ENCODE results near the gene EPHB4. TPM values are rescaled to one million over a fixed set of nuclear protein-coding genes. Genes with fewer than 3 reads are reported as not detected.
A peak's percentile ranks its signal among the peaks of the same experiment; 100 is the strongest.

EPHB4 gene
- total RNA-seq, 1 experiment from 2014 or later, result 135 TPM

- peaks cover 6 to 10% of the 10 kb centered on the region in 2 experiments; a peak in 2 of 4 replicates for H3K4me1 Mint-ChIP-seq
- no CpG with 5 or more reads among the region's 14 CpGs for WGBS (ENCODE audit: extremely low coverage, insufficient read length, low lambda C conversion rate)
- no peaks in the 10 kb centered on the region for H3K27me3 Mint-ChIP-seq (ENCODE audit: low read depth)
- no peak overlapping the region; a peak in 1 of 7 replicates for H3K27ac Mint-ChIP-seq
- no peak overlapping the region for H2BK120ac ChIP-seq (ENCODE audit: low read depth, low read length, poor library complexity, severe bottlenecking)
- H3K4me3 Mint-ChIP-seq, result peak overlapping the region; percentile 24 to 98; a peak in 3 of 5 replicates
- no peaks in the 10 kb centered on the region for H4K20me1 ChIP-seq (ENCODE audit: control insufficient read depth, insufficient read depth, insufficient read length)
- no peak overlapping the region for H2BK15ac ChIP-seq (ENCODE audit: low read depth, low read length)
- no peaks in the 10 kb centered on the region for H3K4me1 ChIP-seq (ENCODE audit: insufficient read depth, low read length)
- no peak overlapping the region; the same call in 1 of the 2 replicates for H3K14ac ChIP-seq (ENCODE audit: insufficient read depth, low read length)
- H3K9ac ChIP-seq (ENCODE audit: extremely low read depth, insufficient read length, low read length), result no peak overlapping the region
- H2BK12ac ChIP-seq (ENCODE audit: insufficient read length, low read depth, low read length), result no peak overlapping the region
- no peaks in the 10 kb centered on the region for H3K27me3 ChIP-seq (ENCODE audit: insufficient read depth, low read length)
- H3K23ac ChIP-seq (ENCODE audit: insufficient read length, low read depth, low read length), result no peak overlapping the region
- H2AK5ac ChIP-seq (ENCODE audit: insufficient read length, low read length), result no peak overlapping the region
- no peak overlapping the region for H2BK20ac ChIP-seq (ENCODE audit: low read depth, low read length, poor library complexity, severe bottlenecking)
- H3K79me1 ChIP-seq (ENCODE audit: insufficient read depth, low read depth, low read length, poor library complexity, severe bottlenecking), result peaks cover 3% of the 10 kb centered on the region
- H3K79me2 ChIP-seq (ENCODE audit: insufficient read depth, low read length), result peaks cover 2% of the 10 kb centered on the region; the same call in 1 of the 2 replicates
- peaks cover 4% of the 10 kb centered on the region for H3K23me2 ChIP-seq (ENCODE audit: insufficient read length, low read depth, low read length, poor library complexity, severe bottlenecking)
- H4K91ac ChIP-seq (ENCODE audit: insufficient read length, low read depth, low read length), result no peak overlapping the region
- H4K5ac ChIP-seq (ENCODE audit: insufficient read length, low read depth, low read length), result no peak overlapping the region
- H3K18ac ChIP-seq (ENCODE audit: insufficient read length, low read depth, low read length), result no peak overlapping the region
- no peak overlapping the region for H3K4ac ChIP-seq (ENCODE audit: low read depth, low read length)
- H3K9me3 Mint-ChIP-seq, result no peaks in the 10 kb centered on the region; a peak in 1 of 5 replicates
- H4K8ac ChIP-seq (replicated peaks; ENCODE audit: insufficient read length, low read depth, low read length), result no peak overlapping the region
- no peak overlapping the region for H3T11ph ChIP-seq (ENCODE audit: low read length)
- no peaks in the 10 kb centered on the region for H3K9me3 ChIP-seq (ENCODE audit: control insufficient read depth, low read depth, low read length)
- no peak for TF ChIP-seq CTCF (conservative IDR thresholded peaks at IDR 0.05)
- H2BK5ac ChIP-seq (ENCODE audit: insufficient read length, low read length), result no peak overlapping the region
- no peak for DNase-seq
- H3K36me3 Mint-ChIP-seq (ENCODE audit: insufficient read depth in 1 of 3, low read depth in 3 of 3), result peaks cover 2 to 18% (median 11%) of the 10 kb centered on the region in 3 experiments; a peak in 5 of 7 replicates
- H2AFZ ChIP-seq (ENCODE audit: low read length), result no peak overlapping the region
- H3K27ac ChIP-seq (ENCODE audit: insufficient read length, low read depth, low read length), result no peak overlapping the region
- no peak overlapping the region for H3K4me2 ChIP-seq (ENCODE audit: insufficient read depth, insufficient read length, low read length)
- no peak overlapping the region for H3K56ac ChIP-seq (ENCODE audit: insufficient read length, low read depth, low read length)
These were observed 27.0 kb upstream of the EPHB4 start for GRCh38 chr7:100854146-100854895.
